WTC11 (cell line): Measurements from ENCODE around the gene MOGAT1. TPM values are rescaled to one million over a fixed set of nuclear protein-coding genes. Genes with fewer than 3 reads are reported as not detected.
A peak's percentile ranks its signal among the peaks of the same experiment; 100 is the strongest.

Source experiments
- CREM ChIP-seq: sonication (generic); formaldehyde crosslinking; IDR thresholded peaks from 2 replicates; pipeline ENCODE4 v1.8.1; 2022; ENCODE audit warnings: mild to moderate bottlenecking, missing genetic modification reagents, moderate library complexity
- FOXK1 ChIP-seq: sonication (generic); formaldehyde crosslinking; IDR thresholded peaks from 2 replicates; pipeline ENCODE4 v1.8.0; 2022; ENCODE audit warnings: mild to moderate bottlenecking, moderate library complexity, missing genetic modification reagents
- FOXP1 ChIP-seq: sonication (generic); formaldehyde crosslinking; IDR thresholded peaks from 2 replicates; pipeline ENCODE4 v1.8.0; 2022; ENCODE audit warnings: missing genetic modification reagents, mild to moderate bottlenecking, moderate library complexity, borderline replicate concordance
- IRF2 ChIP-seq: sonication (generic); formaldehyde crosslinking; IDR thresholded peaks from 2 replicates; pipeline ENCODE4 v1.8.0; 2022; ENCODE audit warnings: low read depth, missing genetic modification reagents, borderline replicate concordance
- NFE2L1 ChIP-seq: sonication (generic); formaldehyde crosslinking; IDR thresholded peaks from 2 replicates; pipeline ENCODE4 v1.8.1; 2023; ENCODE audit warnings: missing genetic modification reagents
- SOX15 ChIP-seq: fragments of 250-450 bp; sonication (Bioruptor Pico); IDR thresholded peaks from 2 replicates; pipeline ENCODE4 v1.9.0; 2021; ENCODE audit warnings: mild to moderate bottlenecking
- TCF7 ChIP-seq: sonication (generic); formaldehyde crosslinking; IDR thresholded peaks from 2 replicates; pipeline ENCODE4 v1.8.0; 2022; ENCODE audit warnings: mild to moderate bottlenecking, low read depth, missing genetic modification reagents, moderate library complexity
- total RNA-seq: library from RNA; stranded (reverse); gene quantifications from 3 replicates; pipeline ENCODE4 v1.2.3, GENCODE V29; 2021
- TF ChIP-seq, protein P1 (sequence below): sonication (generic); formaldehyde crosslinking; IDR thresholded peaks from 2 replicates; pipeline ENCODE4 v1.8.1; 2023; ENCODE audit warnings: mild to moderate bottlenecking, moderate library complexity, missing genetic modification reagents
- TF ChIP-seq, protein P2 (sequence below): sonication (generic); formaldehyde crosslinking; IDR thresholded peaks from 2 replicates; pipeline ENCODE4 v1.8.0; 2022; ENCODE audit warnings: mild to moderate bottlenecking, missing genetic modification reagents
- TF ChIP-seq, protein P3 (sequence below): sonication (generic); formaldehyde crosslinking; IDR thresholded peaks from 2 replicates; pipeline ENCODE4 v1.8.0; 2022; ENCODE audit warnings: mild to moderate bottlenecking, missing genetic modification reagents
- TF ChIP-seq, protein P4 (sequence below): sonication (generic); formaldehyde crosslinking; IDR thresholded peaks from 2 replicates; pipeline ENCODE4 v1.8.1; 2023; ENCODE audit warnings: mild to moderate bottlenecking, missing genetic modification reagents
- TF ChIP-seq, protein P5 (sequence below): sonication (generic); formaldehyde crosslinking; IDR thresholded peaks from 2 replicates; pipeline ENCODE4 v1.8.0; 2023; ENCODE audit warnings: missing genetic modification reagents, mild to moderate bottlenecking, borderline replicate concordance
- TF ChIP-seq, protein P6 (sequence below): sonication (generic); formaldehyde crosslinking; IDR thresholded peaks from 2 replicates; pipeline ENCODE4 v1.8.0; 2022; ENCODE audit warnings: missing genetic modification reagents

Gene MOGAT1
- total RNA-seq, 1 experiment from 2014 or later = 0.72 TPM

DNA sequence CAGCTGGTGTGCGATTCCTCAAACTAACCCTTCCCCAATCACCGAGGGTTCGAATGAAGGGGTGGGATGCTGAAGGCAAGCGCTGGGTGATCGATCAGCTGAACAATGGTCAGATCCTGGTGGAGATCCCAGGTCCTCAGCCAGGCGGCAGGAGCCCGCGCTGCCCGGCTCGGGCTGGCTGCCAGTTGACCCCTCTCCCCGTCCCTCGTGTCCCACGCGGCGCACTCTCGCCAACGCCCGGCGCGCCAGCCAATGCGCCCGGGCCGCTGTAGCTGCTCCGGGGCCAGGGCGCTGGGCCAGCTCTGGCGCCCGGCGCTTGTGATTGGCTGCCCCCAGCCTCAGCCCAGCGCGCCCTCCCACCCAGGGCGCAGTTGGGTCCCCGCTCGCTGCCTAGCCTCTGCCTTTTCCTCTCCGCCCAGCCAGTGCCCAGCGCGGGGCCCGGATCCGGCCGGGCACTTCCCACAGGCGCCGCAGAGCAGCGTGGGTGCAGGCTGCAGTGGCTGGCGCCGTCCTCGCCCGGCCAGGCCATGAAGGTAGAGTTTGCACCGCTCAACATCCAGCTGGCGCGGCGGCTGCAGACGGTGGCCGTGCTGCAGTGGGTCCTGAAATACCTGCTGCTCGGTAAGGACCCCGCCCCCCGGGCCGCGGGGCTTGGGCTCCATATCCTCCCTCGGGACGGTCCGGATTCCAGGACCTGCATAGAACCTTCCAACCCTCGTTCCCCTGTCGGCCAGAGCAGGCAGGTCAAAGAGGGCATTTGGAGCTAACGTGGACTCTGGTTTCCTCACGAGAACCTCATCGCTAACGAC is at the start of gene MOGAT1 (continued):
- TF ChIP-seq, protein P1, sequence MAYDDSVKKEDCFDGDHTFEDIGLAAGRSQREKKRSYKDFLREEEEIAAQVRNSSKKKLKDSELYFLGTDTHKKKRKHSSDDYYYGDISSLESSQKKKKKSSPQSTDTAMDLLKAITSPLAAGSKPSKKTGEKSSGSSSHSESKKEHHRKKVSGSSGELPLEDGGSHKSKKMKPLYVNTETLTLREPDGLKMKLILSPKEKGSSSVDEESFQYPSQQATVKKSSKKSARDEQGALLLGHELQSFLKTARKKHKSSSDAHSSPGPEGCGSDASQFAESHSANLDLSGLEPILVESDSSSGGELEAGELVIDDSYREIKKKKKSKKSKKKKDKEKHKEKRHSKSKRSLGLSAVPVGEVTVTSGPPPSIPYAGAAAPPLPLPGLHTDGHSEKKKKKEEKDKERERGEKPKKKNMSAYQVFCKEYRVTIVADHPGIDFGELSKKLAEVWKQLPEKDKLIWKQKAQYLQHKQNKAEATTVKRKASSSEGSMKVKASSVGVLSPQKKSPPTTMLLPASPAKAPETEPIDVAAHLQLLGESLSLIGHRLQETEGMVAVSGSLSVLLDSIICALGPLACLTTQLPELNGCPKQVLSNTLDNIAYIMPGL (CRISPR knock-in tag) = peak; percentile 77; the same call in 1 of the 2 replicates
- TF ChIP-seq FOXP1 (CRISPR knock-in tag) (peak; percentile 82), CREM (CRISPR knock-in tag) (peak; percentile 74; the same call in 1 of the 2 replicates), NFE2L1 (CRISPR knock-in tag) (peak; percentile 65; the same call in 1 of the 2 replicates), FOXK1 (CRISPR knock-in tag) (peak; percentile 71; the same call in 1 of the 2 replicates), TCF7 (CRISPR knock-in tag) (0 out of 2 replicates have a peak, but pooled peaks have one; percentile 55), SOX15 (CRISPR knock-in tag) (no peak), IRF2 (CRISPR knock-in tag) (no peak)
- TF ChIP-seq, protein P2, sequence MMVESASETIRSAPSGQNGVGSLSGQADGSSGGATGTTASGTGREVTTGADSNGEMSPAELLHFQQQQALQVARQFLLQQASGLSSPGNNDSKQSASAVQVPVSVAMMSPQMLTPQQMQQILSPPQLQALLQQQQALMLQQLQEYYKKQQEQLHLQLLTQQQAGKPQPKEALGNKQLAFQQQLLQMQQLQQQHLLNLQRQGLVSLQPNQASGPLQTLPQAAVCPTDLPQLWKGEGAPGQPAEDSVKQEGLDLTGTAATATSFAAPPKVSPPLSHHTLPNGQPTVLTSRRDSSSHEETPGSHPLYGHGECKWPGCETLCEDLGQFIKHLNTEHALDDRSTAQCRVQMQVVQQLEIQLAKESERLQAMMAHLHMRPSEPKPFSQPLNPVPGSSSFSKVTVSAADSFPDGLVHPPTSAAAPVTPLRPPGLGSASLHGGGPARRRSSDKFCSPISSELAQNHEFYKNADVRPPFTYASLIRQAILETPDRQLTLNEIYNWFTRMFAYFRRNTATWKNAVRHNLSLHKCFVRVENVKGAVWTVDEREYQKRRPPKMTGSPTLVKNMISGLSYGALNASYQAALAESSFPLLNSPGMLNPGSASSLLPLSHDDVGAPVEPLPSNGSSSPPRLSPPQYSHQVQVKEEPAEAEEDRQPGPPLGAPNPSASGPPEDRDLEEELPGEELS = 0 out of 2 replicates have a peak, but pooled peaks have one; percentile 10
- TF ChIP-seq, protein P3, sequence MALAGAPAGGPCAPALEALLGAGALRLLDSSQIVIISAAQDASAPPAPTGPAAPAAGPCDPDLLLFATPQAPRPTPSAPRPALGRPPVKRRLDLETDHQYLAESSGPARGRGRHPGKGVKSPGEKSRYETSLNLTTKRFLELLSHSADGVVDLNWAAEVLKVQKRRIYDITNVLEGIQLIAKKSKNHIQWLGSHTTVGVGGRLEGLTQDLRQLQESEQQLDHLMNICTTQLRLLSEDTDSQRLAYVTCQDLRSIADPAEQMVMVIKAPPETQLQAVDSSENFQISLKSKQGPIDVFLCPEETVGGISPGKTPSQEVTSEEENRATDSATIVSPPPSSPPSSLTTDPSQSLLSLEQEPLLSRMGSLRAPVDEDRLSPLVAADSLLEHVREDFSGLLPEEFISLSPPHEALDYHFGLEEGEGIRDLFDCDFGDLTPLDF = 0 out of 2 replicates have a peak, but pooled peaks have one; percentile 56
- TF ChIP-seq, protein P4, sequence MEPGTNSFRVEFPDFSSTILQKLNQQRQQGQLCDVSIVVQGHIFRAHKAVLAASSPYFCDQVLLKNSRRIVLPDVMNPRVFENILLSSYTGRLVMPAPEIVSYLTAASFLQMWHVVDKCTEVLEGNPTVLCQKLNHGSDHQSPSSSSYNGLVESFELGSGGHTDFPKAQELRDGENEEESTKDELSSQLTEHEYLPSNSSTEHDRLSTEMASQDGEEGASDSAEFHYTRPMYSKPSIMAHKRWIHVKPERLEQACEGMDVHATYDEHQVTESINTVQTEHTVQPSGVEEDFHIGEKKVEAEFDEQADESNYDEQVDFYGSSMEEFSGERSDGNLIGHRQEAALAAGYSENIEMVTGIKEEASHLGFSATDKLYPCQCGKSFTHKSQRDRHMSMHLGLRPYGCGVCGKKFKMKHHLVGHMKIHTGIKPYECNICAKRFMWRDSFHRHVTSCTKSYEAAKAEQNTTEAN (CRISPR knock-in tag) = peak; percentile 67; the same call in 1 of the 2 replicates
- TF ChIP-seq, protein P5, sequence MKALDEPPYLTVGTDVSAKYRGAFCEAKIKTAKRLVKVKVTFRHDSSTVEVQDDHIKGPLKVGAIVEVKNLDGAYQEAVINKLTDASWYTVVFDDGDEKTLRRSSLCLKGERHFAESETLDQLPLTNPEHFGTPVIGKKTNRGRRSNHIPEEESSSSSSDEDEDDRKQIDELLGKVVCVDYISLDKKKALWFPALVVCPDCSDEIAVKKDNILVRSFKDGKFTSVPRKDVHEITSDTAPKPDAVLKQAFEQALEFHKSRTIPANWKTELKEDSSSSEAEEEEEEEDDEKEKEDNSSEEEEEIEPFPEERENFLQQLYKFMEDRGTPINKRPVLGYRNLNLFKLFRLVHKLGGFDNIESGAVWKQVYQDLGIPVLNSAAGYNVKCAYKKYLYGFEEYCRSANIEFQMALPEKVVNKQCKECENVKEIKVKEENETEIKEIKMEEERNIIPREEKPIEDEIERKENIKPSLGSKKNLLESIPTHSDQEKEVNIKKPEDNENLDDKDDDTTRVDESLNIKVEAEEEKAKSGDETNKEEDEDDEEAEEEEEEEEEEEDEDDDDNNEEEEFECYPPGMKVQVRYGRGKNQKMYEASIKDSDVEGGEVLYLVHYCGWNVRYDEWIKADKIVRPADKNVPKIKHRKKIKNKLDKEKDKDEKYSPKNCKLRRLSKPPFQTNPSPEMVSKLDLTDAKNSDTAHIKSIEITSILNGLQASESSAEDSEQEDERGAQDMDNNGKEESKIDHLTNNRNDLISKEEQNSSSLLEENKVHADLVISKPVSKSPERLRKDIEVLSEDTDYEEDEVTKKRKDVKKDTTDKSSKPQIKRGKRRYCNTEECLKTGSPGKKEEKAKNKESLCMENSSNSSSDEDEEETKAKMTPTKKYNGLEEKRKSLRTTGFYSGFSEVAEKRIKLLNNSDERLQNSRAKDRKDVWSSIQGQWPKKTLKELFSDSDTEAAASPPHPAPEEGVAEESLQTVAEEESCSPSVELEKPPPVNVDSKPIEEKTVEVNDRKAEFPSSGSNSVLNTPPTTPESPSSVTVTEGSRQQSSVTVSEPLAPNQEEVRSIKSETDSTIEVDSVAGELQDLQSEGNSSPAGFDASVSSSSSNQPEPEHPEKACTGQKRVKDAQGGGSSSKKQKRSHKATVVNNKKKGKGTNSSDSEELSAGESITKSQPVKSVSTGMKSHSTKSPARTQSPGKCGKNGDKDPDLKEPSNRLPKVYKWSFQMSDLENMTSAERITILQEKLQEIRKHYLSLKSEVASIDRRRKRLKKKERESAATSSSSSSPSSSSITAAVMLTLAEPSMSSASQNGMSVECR (CRISPR knock-in tag) = peak; percentile 55; the same call in 1 of the 2 replicates
- TF ChIP-seq, protein P6, sequence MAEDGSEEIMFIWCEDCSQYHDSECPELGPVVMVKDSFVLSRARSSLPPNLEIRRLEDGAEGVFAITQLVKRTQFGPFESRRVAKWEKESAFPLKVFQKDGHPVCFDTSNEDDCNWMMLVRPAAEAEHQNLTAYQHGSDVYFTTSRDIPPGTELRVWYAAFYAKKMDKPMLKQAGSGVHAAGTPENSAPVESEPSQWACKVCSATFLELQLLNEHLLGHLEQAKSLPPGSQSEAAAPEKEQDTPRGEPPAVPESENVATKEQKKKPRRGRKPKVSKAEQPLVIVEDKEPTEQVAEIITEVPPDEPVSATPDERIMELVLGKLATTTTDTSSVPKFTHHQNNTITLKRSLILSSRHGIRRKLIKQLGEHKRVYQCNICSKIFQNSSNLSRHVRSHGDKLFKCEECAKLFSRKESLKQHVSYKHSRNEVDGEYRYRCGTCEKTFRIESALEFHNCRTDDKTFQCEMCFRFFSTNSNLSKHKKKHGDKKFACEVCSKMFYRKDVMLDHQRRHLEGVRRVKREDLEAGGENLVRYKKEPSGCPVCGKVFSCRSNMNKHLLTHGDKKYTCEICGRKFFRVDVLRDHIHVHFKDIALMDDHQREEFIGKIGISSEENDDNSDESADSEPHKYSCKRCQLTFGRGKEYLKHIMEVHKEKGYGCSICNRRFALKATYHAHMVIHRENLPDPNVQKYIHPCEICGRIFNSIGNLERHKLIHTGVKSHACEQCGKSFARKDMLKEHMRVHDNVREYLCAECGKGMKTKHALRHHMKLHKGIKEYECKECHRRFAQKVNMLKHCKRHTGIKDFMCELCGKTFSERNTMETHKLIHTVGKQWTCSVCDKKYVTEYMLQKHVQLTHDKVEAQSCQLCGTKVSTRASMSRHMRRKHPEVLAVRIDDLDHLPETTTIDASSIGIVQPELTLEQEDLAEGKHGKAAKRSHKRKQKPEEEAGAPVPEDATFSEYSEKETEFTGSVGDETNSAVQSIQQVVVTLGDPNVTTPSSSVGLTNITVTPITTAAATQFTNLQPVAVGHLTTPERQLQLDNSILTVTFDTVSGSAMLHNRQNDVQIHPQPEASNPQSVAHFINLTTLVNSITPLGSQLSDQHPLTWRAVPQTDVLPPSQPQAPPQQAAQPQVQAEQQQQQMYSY (CRISPR knock-in tag) = peak; percentile 91
- TF ChIP-seq, all 79 proteins: peak for 27
